NCI-H1694 treated with DMSO at 0.1 percent for 48 hours (cell line): ENCODE data around the gene SRRM4.

Experiments used
- DNase-seq: peaks from one replicate; lab custom pipeline; 2025; lab: John Stamatoyannopoulos, UW

Gene SRRM4

DNA sequence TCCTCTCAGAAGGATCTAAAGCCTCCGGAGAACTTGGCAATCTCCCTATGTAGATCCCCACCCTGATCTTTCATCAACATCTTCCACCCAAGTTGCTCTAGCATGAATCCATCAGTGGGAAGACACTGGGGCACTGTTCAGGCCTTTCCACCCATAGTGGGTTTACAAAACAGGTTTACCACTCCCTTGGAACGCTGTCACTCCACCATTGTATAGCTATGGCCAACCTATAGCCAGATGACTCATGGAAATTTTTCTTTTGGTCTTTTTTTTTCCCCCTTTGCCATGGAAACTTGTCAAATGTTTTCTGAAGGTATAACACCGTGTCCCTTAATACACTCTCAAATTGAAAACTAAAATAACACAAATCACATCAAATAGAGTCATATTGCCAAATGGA lies 186.6 kb downstream of the SRRM4 start:
- DNase-seq = no peak

DNA sequence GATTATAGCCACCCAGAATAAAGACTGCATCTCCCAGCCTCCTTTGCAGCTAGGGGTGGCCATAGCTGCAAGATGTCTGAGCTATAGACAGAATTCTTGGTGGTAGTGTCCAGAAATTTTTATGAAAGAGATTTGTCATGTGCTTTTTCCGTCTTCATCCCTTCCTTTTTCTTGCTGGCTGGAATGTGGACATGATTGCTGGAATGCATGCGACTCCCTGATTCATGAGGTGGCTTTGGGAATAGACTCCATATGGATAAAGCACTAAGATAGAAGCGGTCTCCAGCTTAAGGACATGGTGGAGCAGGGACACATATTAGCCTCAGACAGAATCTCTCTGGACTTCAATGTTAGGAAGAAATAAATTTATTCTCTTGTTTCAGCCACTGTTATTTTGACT lies 187.4 kb downstream of the SRRM4 start:
- no peak for DNase-seq

DNA sequence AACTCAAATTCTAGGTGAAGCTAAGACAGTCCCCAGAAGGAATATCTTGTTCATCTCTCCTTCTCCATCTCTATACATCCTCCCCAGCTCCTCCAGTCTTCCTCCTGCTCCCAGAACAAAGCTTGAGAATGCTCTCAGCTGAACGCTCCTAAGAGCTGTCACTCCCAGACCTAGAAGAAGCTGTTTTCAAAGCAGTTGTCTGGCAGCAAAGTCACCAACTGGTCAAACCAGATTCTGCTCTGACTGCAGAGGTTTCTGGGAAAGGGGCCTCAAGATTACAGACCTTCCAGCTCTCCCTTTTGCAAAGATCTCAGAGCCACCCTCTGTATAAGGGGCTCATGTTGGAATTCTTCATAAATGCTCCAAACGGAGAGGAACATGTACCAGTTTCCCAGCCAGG lies 187.8 kb downstream of the SRRM4 start:
- no peak for DNase-seq

DNA sequence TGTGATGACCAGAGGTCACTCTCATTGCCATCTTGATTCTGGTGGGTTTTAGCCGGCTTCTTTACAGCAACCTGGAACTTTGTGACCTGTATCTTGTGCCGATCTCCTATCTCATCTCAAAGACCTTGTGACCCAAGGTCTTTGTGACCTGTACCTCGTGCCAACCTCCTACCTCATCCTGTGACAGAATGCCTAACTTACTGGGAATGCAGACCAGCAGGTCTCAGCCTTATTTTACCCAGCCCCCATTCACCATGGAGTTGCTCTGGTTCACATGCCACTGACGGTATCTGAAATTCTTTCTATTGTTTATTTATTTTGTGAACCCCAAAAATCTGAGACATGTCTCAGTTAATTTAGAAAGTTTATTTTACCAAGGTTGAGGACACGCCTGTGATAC lies 189.9 kb downstream of the SRRM4 start:
- DNase-seq = no peak

DNA sequence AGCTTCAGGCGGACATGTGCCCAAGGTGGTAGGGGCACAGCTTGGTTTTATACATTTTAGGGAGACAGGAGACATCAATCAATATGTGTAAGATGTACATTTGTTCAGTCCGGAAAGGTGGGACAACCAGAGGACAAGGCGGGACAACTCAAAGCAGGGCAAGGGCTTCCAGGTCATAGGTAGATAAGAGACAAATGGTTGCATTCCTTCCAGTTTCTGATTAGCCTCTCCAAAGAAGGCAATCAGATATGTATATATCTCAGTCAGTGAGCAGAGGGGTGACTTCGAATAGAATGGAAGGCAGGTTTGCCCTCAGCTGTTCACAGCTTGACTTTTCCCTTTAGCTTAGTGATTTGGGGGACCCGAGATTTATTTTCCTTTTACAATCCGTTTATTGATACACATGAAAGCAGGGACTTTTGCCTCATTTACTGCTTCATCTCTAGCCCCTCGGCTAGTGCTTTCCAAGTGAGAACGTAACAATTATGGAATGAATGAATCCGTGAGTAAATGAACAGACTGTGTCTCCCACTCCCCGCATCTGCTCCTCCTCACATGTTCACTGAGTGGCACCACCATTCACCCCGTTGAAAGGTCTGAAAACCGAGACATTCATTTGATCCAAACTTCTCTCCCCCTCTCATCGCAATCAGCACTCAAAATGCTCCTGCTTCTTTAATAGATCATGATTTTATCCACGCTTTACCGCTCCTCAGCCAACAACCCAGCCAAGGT lies 190.5 kb downstream of the SRRM4 start:
- DNase-seq = no peak

DNA sequence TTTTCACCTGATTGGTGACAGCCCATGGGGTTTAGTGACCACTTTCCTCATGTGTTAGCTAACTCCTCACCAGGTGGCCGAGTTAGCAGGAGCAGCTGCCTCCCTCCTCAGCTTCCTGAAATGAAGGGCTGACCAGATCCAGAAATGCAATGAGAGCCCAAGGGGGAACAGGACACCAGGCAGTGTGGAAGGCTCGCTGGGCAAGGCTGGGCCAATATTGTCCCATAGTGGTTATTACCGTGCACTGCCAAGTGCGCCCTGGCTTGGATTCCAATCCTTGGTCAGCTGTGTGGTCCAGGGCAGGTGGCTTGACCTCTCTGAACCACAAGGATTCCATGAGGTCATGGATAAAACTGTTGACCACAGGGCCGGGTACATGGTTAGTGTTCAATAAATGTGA lies 193.7 kb downstream of the SRRM4 start:
- DNase-seq = no peak

DNA sequence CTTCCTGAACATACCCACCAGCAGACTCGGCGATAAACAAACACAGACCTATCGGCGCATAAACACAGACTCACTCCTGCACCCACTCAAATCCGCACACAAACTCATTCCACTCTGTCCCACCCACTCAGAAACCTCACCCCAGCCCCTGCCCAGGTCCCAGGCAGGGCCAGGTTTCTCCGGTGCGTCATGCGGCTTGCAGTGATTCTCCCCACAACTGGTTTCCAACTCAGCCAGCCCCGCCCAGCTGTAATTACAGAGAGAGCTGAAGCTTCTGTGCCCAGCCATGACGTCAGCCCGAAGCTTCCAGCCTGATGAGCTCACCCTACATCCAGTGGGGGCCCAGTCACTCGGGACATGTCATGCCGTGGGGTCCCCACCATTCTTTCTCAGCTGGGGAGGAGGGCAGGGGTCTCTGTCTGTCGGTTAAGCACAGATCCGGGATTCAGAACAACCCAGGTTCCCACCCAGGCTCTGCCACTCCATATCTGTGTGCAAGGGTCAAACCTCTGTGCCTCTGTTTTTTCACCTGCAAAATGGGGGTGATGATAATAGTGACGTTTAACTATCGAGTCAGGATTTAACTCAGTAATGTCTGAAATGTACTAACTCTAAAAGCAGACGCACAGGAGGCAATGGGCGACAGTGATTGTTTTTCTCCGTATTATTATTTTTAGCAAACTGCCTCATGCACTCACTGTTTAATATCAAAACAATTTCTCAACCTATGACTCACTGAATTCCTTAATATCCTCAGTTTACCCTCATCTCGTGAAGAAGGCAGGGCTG lies 195.1 kb downstream of the SRRM4 start:
- no peak for DNase-seq

DNA sequence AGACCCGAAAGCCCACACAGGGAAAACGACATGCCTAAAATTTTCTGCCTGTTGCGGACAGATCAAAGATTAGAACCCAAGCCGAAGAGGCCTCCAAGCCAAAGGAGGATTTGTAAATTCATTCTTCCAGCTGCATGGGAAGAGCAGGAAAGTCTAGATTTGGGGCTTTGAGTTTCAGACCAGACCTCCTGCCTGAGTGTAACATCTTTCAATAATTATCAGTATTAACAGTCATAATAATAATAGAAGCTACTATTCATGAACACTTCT lies 195.7 kb downstream of the SRRM4 start:
- DNase-seq = no peak

DNA sequence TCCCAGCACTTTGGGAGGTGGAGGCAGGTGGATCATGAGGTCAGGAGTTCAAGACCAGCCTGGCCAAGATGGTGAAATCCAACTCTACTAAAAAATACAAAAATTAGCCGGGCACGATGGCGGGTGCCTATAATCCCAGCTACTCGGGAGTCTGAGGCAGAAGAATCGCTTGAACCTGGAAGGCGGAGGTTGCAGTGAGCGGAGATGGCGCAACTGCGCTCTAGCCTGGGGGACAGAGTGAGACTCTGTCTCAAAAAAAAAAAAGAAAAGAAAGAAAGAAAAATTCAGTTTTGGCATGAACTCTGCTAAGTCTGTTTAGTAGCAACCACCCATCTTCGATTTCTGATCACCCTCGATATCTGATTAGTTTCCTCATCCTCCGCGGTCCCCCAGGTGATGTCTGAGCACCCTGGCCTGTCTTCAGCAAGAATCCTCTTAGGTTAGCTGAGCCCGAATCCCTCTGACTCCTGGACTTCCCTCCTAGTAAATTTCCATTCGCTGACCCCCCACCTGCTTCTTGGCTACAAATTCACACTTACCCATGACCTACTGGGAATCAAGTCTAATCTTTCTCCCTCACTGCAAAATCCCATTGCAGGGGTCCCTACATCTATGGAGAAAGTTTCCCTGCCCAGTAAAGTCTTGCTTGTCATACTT lies 196.5 kb downstream of the SRRM4 start:
- no peak for DNase-seq

DNA sequence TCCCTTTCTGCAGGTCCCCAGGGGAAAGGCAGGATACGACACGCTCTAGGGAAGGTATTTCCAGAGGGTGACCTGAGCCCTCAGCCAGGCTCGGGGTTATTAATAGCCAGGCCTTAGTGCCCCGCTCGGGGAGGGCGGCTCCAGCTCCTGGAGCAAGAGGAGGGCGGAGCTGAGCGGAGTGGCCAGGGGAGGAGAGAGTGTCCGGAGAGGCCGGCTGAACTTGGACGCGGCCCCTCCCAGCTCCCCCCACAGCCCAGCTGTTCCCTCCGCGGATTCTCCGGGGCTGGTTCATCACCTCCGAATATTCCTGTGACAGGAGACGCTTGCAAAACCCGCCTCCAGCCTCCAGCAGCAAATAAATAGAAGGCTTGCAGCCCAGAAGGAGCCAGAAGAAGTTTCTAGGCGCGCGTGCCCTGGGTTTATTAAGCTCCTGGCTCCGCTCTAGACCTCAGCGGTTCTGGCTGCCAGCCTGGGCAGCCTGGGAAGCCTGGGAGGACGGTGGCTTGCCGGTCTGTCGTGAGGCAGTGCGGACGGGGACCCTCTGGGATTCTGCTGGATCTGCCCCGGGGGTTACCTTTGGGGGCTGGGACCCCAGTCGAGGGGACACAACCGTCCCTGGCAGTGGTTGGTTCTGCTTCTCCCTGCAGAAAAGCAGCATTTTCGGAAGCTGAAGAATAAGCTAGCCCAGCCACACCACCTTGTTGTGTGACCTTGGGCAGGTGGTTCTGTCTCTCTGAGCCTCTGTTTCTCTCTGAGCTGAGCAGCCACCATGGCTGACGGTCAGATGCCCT lies 197.4 kb downstream of the SRRM4 start, which contains the start of gene HSPB8:
Gene HSPB8, plus strand, starts transcription at position 388 of the 791 bp plus-strand sequence. Its CDS starts 382 bp downstream, at position 770.
- no peak for DNase-seq

DNA sequence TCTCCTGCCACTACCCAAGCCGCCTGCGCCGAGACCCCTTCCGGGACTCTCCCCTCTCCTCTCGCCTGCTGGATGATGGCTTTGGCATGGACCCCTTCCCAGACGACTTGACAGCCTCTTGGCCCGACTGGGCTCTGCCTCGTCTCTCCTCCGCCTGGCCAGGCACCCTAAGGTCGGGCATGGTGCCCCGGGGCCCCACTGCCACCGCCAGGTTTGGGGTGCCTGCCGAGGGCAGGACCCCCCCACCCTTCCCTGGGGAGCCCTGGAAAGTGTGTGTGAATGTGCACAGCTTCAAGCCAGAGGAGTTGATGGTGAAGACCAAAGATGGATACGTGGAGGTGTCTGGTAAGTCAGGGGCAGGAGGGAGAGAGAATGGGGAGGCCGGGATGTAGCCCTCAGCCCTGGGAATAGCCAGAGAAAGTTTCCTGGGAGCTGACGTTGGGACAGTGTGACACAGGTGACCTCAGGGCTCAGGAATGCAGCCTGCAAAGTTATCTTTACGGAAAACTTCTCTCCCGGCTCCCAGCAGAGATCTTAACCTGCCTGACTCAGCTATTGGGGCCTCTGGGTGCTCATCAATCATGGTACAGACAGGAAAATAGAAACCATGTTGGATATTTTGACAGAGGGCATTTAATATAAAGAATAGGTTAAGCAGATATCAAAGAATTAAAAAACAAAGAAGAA lies 198.1 kb downstream of the SRRM4 start:
- no peak for DNase-seq

DNA sequence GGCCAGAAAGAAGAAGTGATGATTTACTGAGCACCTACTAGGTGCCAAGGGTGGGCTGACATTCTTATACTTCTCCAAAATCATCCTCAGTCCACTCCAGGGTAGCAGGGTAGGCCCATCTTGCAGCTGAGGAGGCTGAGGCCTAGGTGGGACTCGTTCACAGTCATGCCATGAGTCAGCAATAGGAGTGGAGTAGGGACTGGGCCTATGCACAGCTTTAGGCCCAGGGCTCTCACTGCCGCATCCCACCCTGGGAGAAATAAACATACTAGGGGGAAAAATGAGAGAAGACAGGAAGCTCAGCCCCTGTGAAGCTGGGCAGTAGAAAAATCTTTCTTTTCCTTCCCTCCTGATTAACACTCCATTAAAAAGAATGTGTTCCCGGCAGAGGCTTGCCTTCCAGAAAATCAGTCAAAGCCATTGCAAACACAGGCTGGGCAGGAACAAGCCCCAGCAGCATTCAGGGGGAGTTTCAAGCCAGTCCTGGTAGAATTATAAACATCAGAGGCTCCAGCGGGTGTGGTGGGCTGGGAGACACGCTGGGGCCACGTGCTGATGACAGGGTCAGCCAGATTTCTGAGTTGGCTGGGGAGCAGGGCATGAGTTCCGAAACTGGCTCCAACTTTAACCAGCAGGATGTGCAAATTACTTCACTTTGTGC lies 199.2 kb downstream of the SRRM4 start:
- DNase-seq = no peak

DNA sequence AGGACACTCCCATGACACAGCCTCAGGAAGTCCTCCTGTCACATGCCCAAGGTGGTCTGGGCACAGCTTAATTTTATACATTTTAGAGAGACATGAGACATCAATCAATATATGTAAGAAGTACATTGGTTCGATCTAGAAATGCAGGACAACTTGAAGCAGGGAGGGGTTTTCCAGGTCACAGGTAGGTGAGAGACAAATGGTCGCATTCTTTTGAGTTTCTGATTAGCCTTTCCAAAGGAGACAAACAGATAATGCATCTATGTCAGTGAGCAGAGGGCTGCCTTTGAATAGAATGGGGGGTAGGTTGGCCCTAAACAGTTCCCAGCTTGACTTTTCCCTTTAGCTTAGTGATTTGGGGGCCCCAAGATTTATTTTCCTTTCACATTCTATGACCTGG lies 199.9 kb downstream of the SRRM4 start:
- DNase-seq = no peak

DNA sequence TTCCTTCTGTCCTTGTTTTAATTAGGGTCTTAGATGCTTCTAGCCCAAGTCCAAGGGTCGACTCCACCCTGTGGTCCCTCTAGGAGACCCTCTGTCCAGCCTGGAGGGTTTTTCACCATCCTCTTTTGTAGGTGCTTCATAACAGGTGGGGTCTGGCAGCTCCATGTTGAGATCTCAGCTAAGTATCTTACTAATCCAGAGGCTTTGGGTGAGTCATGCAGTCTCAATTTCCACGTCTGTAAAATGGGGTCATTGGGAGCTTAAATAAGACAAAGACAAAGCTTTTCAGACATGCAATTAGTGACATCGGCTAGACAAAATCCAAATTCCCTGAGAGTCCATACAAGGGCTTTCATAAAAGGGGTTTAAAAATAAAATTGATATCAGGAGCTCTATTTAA lies 200.6 kb downstream of the SRRM4 start:
- DNase-seq = no peak

DNA sequence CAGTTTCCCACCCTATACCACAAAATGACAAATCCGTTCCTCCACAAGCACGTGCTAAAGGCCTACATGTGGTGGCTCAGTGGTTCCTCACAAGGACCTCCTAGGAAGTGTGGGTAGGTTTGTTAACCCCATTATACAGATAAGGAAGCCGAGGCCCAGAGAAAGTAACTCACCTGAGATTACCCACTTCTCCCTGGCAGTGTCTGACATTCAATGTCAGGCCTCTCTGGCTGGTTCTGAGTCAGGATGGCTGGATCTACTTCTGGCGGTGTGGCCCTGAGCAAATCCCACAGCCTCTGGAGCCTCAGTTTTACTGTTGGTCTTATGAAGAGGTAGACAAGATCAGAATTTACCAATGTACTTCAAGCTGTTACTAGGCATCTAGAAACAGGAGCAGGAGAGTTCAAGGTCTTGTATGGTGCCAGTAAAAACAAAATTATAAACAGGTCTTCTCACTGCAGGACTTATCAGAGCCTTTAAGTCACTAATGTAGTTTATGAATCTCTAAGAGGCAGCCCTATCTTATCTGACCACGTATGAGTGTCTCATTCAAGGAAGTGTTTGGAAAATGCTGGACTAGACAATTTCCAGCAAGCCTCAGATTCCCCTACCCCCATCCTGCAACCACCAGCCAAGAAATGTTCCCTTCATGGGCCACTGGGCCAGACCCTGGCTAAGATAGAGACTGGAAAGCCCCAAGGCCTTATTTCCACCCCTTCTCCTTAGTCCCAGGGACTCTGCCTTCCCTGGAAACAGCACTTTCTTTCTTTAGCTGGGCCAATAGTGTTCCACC lies 201.6 kb downstream of the SRRM4 start:
- DNase-seq = no peak

DNA sequence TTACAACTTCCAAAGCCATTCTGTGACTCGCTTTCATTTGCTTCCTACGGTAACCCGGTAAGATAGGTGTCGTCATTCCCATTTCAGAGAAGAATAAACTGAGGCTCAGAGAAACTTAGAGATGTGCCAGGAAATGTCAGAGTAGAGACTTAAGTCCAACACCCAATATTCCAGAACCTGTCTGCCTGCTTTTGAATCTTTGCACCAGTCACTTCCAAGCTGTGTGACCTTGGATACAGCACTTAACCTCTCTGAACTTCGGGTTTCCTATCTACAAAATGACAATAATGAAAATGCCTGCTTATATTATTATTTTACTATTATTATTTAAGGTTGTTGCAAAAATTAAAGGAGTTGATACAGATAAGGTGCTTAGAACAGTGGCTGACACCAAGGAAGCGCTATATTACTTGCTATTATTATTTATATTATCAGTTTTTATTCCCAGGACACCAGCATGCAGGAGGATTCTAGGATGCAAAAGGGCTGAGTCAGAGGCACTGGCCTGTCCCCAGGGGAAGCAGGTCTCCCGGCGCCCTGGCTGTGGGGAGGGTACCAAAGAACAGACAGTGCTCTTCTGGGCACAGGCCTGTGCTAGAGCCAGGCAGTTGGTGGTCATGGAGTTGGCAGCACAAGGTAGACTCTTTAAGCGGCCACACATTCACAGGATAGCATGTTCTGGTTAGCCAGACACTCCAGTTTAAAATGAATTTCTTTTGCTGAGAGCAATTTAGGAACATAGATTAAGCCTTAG lies 202.8 kb downstream of the SRRM4 start:
- DNase-seq = no peak

DNA sequence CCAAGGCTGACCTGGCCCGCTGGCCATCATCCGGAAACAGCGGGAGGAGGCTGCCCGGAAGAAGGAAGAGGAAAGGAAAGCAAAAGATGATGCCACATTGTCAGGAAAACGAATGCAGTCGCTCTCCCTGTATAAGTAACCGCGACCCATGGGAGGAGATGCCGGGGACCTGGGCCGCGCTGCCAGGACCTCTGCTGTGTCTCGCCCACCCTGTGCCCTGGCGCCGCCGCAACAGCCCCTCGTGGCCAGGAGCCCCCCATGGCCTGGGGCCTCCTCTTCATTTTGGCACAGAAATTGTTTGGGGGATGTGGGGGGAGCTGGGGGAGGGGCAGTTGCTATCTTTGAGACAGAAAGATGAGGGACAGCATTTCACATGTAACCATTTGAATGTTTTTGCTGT lies 213.9 kb downstream of the SRRM4 start:
- DNase-seq = no peak

DNA sequence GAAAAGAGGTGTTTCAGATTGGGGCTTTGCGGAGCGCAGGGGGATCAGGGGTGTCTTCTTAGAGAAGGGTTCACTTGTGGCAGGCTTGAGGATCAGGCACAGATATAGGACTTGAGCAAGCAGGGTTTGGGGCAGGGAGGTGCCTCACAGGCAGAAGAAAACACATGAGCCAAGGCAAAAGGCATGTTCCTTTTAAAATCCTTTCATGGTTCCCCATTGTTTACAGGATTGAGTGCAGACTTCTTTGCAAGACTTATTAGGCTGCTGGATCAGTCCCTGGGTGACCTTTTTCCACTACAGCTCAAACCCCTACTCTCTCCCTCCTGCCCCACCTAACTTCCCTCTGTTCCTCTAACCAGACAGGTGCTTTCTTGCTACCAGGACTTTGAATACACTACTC lies 217.1 kb downstream of the SRRM4 start:
- DNase-seq = no peak

DNA sequence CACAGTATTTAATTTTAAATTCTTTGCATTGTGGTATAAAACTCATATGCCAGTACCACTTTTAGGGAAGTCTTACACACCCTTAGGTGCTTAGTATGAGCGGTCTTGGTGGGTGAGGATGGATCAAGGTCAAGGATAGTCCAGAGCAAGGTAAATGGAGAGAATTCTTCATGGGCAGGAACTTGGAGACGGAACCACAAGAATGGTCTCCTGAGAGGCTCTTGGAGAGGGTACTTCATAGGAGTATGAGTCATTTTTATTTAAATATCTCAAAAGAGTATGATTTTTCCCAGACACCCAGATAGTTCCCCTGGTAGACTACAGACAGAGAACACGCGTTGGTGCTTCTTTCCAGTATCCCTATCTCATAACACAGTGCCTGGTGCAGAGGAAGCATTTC lies 219.3 kb downstream of the SRRM4 start:
- DNase-seq = no peak
